GM18511 (cell line): Measurements from ENCODE around the gene RAB4B.
"Not testable (repeated sequence)": the region's sequence is repeated elsewhere in the genome, so short reads cannot be mapped to it uniquely, and the experiment has no call there.

Source experiments
- ATAC-seq: cut with Tn5 transposase; IDR thresholded peaks from one replicate; pipeline ENCODE4 v1.9.1; 2021; ENCODE audit warnings: mild to moderate bottlenecking, moderate library complexity; ENCODE audit not compliant: unreplicated experiment

The RAB4B gene

GRCh38 chr19:40777937-40778705 is at the start of gene RAB4B:
Gene RAB4B (plus strand): TSS chr19:40778247. CDS start chr19:40778376, 129 bp downstream.
- ATAC-seq: peak; percentile 65

- not testable (repeated sequence) for ATAC-seq
Observed at GRCh38 chr19:40730065-40730464, 48.0 kb upstream of the RAB4B start.

DNA sequence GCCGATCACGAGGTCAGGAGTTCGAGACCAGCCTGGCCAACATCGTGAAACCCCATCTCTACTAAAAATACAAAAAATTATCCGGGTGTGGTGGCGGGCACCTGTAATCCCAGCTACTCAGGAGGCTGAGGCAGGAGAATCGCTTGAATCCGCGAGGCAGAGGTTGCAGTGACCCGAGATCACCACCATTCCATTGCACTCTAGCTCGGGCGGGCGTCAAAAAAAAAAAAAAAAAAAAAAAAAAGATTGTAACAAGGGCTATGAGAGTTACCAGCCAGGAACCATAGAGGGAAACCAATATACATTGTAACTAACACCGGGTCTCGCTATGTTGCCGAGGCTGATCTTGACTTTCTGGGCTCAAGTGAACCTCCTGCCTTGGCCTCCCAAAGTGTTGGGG is 45.7 kb upstream of the RAB4B start:
- not testable (repeated sequence) for ATAC-seq

DNA sequence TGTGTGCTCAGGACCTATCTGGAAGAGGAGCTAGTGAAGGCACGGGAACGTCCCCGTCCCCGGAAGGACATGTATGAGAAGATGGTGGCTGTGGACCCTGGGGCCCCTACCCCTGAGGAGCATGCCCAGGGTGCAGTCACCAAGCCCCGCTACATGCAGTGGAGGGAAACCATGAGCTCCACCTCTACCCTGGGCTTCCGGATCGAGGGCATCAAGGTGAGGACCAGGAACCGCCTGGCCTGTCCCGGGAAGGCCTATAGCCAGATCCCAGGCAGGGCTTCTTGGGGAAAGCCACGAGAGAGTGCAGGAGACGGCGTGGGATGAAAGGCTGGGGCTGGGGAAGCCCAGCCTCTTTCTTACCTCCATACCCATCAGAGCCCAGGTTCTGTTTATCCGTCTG is 44.9 kb upstream of the RAB4B start:
- no peak for ATAC-seq

DNA sequence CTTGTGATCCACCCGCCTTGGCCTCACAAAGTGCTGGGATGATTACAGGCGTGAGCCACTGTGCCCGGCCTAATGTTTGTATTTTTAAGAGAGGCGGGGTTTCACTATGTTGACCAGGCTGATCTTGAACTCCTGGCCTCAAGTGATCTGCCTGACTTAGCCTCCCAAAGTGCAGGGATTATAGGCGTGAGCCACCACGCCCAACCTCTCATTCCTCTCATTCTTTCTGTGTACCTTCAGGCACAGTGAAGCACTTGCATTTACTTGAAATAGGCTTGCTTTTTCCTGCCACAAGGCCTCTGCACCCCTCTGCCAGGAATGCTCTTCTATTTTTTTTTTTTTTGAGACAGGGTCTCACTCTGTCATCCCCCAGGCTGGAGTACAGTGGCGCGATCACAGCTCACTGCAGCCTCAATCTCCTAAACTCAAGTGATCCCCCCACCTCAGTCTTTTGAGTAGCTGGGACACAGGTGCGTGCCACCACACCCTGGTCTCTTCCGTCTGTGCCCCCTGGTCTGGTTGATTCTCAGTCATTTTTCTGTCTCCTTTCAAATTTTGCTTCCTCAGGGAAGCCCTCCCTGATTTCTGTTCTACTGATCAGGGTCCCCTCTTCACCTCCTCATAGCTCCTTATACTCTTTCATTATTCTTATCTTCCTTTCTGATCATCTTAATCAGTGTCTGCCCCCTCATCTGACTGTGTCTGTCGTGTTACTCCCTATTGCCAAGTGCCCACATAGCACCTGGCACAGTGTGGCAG is 42.9 kb upstream of the RAB4B start:
- ATAC-seq: no peak

DNA sequence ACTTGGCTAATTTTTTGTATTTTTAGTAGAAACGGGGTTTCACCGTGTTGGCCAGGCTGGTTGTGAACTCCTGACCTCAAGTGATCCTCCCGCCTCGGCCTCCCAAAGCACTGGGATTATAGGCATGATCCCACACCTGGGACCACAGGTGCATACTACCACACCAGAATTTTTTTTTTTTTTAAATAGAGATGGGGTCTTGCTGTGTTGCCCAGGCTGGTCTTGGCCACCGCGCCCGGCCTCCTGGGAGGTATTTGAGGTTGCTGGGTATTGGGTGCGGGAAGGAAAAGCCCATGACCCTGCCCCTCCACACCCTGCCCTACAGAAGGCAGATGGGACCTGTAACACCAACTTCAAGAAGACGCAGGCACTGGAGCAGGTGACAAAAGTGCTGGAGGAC is 41.4 kb upstream of the RAB4B start:
- ATAC-seq: no peak

DNA sequence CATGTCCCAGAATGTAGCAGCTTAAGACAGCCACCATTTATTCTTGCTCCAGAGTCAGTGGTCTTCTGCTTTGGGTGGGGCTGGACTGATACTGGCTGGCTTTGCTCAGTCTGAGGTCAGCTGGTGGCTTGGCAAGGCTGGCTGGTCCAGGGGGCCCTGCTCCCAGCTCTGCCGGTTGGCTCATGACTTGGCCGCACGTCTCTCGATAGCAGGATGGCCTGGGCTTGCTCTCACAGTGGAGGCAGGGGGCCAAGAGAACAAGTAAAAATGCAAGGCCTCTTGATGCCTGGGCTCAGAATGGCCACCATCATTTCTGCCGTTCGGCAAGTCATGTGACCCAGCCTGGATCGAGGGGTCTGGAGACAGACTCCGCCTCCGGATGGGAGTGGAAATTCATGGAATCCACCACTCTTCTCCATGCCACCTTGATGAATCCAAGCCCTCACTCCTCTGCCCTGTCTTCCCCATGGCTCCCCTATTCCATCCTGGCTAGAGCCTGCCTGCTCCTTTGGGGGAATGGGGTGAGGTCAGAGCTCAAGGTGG is 40.9 kb upstream of the RAB4B start:
- no peak for ATAC-seq

DNA sequence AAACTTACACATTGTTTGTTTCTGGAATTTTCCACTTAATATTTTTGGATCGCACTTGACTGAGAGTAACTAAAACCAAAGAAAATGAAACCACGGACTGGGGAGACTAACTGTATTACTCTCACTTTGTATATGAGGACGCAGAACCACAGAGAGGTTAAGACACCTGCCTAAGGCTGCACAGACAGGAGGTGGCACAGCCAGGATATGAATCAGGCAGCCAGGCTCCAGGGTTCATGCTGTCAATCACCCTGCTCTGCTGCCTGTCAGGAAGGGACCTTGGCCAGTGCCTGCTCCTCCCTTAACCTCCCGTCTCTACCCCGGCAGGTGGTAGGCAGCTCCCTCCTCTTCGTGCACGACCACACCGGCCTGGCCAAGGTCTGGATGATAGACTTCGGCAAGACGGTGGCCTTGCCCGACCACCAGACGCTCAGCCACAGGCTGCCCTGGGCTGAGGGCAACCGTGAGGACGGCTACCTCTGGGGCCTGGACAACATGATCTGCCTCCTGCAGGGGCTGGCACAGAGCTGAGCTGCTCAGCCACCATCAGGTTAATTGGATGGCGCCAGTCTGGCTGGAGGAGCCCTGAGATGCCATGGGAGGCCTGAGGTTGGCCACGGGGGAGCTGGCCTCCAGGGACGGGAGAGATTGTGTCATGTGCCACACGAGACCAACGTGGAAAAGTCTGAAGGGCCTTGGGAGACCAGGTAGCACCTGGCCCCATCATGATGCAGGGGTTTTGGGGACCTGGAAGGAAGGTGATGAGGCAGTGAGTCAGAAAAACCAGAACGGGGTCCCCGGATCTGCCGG is 38.8 kb upstream of the RAB4B start:
- ATAC-seq: no peak

GRCh38 chr19:40739871-40740703 is 38.0 kb upstream of the RAB4B start:
- ATAC-seq: no peak

GRCh38 chr19:40740747-40741146 is 37.3 kb upstream of the RAB4B start:
- no peak for ATAC-seq

GRCh38 chr19:40741527-40742390 is 36.3 kb upstream of the RAB4B start:
- ATAC-seq: no peak

DNA sequence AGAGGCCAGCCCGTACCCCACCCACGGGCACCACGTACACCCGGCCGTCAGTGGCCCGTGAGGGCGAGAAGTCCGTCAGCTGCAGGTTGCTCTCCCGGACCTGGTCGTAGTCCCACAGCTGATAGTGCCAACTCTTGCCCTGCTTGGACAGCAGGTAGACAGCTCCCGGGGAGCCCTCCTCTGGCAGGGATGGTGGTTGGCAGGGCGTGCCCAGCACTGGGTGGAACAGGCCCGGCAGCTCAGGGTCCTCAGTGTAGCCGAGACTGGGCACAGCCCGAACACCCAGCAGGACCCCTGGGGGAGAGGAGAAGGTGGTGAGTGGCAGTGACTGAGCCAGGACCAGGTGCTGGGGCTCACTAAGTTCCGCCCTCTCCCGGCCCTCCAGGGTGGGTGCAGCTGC is 35.6 kb upstream of the RAB4B start:
- ATAC-seq: no peak

DNA sequence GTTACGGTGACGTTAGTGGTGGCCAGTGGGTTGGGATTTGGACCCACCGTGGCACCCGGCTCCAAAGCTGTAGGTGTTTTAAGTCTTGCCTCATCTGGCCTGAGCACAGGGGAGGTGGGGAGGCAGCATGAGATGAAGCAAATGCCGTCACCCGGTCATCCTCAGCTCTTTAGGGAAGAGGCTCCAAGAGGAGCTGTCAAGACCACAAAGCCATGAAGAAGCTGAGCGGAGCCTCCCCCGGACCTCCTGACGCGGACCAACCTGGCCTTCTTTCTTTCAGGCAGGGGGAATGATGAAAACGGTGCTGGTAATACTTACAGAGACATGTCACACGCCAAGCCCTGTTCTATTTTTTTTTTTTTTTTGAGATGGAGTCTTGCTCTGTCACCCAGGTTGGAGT is 35.2 kb upstream of the RAB4B start:
- no peak for ATAC-seq

DNA sequence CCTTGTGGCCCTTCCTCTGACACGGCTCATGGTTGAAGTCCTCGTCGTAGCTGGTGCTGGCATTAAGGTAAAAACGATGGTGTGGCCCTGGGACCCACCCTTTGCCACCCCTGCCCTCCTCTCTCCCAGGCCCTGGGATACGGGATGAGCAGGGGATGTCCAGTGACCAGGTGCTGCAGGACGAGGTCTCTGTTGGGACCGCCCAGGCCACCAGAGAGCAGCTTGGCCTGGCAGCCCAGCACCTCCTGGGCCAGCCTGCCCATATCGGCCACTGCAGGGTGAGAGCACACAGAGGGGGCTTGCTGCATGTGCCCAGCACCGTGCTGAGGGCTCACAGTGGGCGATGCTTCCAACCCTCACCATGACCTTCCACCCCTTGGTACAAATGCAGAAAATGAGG is 34.1 kb upstream of the RAB4B start:
- ATAC-seq: no peak

DNA sequence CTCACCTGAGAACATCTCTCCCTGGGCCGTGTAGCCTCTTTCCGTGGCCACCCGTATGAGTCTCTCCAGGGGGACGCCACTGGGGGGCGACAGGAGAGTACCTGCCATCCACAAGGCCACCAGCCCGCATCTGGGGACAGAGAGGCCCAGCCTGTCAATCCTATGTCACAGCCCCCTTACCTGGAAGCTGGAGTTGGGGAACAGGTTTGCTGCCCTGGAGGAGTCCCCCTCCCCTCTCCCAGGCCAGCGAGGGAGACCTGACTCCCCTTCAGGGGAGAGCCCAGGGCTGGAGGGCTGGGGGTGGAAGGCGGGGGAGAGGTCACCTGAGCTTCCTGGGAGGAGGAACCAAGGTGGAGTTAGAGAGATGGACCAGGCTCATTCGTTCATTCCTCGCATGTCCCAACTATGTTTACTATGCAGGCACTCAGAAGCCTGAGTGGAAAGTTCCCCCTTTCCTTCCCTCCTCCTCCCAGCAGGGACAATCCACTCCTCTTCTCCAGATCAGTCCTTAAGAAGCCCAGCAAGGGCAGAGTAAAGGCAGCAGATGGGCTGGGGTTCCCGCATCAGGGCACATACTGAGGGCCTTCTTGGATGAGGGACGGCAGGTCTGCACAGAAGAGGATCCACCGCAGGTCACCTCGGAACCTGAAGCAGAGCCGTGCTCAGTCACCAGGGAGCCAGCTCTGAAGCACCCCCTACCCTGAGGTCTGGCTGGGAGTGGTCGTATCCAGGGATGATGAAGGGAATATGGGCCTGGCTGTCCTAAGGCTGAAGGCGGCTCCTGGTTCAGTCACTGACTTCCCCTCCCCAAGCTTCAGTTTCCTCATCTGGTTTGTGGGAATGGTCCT is 33.3 kb upstream of the RAB4B start:
- no peak for ATAC-seq

GRCh38 chr19:40745402-40745780 is 32.7 kb upstream of the RAB4B start:
- no peak for ATAC-seq

GRCh38 chr19:40747536-40747935 is 30.5 kb upstream of the RAB4B start:
- ATAC-seq: no peak

DNA sequence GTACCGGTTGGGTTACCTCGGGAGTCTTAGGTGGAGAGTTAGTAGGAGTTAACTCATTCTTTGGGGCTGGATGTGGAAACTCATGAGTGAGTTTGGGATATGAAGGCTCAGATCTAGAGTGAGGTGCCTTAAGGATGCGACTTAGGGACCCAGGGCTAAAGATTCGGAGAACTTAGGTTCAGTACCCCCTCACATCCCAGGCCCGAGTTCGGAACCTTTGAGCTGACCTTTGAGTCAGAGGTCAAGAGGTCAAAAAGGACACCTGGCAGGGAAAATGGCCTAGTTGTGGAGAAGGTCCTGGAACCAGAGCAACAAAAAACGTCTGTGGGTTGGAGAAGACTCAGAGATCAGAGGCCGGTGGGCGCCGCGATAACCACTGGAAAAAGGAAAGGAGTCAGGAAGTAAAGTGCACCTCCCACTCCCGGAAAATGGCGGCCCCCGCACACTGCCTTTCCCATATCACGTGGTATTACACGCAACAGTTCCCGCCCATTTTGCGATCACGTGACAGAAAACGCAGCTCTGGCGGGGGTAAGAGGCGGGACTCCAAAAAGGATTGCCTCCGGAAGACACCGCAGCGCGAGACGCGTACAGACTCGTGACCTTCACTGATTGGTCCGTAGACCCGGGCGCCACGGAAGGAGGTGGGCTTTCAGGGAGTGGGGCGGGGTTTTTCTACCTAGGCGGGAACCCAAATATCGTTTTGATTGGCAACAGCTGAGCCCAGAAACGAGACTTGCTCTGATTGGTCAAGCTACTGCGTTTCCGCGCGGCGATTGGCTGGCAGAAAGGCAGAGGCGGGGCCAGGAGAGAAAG is 27.8 kb upstream of the RAB4B start, which contains the start of gene ACTMAP:
Gene ACTMAP (minus strand): TSS at position 420 of the 816 bp plus-strand sequence. CDS start 674 bp downstream, outside the sequence.
- peak; percentile 85 for ATAC-seq
